Stimulated activated CD8-positive, alpha-beta memory T cell treated with anti-CD3 and anti-CD28 coated beads, Interleukin-4, amount 100 ng/mL, for 4 hours (primary cell): ENCODE results near the gene TJP2.

Source experiments
- DNase-seq, 2 donors: peaks; one replicate each; pipeline ENCODE4 v3.0.0-alpha.2; 2020; ENCODE audit warnings: low read depth in 2 of 2, low spot score in 1 of 2

The TJP2 gene

GRCh38 chr9:69173891-69174615 is at the start of gene TJP2:
TJP2 (plus strand) TSS chr9:69174277; CDS start chr9:69174373, 96 bp downstream.
- no peak for DNase-seq

DNA sequence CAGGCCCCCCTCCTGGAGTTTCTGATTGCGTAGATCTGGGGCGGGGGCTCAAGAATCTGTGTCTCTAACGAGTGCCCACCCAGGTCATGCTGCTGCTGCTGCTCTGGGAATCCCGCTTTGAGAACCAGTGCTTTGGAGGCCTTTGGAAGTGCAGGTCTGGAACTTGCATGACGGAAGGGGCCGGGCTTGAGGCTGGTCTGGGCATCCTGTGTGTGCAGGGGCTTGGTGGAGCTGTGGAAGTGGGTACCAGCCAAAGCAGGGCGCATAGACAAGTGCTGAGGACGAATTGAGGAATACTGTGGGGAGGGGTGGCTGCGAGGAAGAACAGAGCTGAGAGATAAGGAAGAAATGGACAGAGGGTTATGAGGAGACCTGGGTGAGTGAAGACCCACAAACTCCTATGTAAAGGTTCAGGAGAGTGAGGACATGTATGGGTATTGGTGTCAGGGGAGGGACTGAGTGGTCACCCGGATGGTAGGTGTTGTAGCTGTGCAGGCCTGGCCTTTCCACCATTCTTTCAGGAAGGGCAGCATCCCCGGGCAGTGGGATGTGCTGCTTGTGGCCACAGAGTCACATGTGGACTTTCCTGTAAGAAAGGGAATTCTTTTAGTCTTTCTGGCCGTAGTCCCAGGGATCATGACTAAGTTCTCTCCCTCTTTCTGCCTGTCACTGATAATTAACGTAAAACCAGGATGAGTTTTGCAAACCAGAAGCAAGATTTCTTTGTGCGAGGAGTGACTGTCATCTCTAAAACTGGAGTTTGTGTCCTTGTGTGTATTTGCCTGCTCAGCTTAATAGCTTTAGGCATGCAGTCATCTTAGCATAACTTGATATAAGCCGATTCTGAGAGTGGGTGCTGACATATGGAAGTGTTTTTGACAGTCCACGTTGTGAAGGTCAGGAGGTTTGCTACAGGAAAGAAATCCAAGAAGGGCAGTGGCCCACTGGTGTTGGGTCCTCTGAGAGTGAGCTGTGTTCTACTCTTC is 43.3 kb upstream of the TJP2 start:
- no peak for DNase-seq

- no peak for DNase-seq
Observed at GRCh38 chr9:69131682-69132081, 42.4 kb upstream of the TJP2 start.

- no peak for DNase-seq
Observed at GRCh38 chr9:69132361-69132760, 41.7 kb upstream of the TJP2 start.

DNA sequence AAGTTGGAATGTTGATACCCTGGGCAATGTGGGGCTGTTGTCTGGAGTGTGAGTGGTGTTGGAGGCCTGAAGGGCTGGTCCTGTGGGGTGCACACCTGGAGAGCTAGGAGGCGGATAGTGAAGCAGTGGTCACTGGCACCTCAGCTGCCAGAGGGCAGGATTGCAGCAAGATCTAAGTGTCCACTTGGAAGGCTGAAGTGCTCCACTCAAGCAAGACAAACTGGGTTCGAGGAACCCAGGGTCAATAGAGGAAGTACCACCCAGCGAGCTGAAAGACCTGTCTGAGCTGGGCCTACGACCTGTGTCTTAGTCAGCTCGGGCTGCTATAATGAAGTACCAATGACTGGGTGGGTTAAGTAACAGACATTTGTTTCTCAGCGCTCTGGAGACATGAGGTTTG is 39.7 kb upstream of the TJP2 start:
- no peak for DNase-seq

- no peak for DNase-seq
Observed at GRCh38 chr9:69136185-69136584, 37.9 kb upstream of the TJP2 start.

- DNase-seq, result no peak
Observed at GRCh38 chr9:69136779-69137178, 37.3 kb upstream of the TJP2 start.

- no peak for DNase-seq
Observed at GRCh38 chr9:69137311-69137710, 36.8 kb upstream of the TJP2 start.

- no peak for DNase-seq
Observed at GRCh38 chr9:69139596-69139995, 34.5 kb upstream of the TJP2 start.

- no peak for DNase-seq
Observed at GRCh38 chr9:69140123-69140735, 33.8 kb upstream of the TJP2 start.

DNA sequence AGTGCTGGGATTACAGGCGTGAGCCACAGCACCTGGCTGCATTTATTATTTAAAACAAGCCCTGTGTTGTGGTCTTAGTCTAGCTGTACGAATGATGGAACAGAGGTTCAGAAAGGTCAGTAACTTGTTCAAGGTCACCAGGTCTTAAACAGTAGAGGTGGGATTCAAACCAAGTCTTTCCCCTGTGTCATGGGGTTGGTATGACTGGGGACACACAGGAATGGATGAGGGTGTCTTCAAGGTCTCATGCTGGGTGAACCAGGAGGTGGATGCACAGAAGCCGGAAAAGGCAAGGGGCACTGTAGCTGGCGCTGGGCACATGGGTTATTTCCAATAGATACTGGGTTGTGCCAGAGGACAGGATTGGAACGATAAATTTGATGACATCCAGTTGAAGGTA is 32.2 kb upstream of the TJP2 start:
- no peak for DNase-seq

- no peak for DNase-seq
Observed at GRCh38 chr9:69143291-69143690, 30.8 kb upstream of the TJP2 start.

- DNase-seq, result no peak
Observed at GRCh38 chr9:69145144-69145715, 28.8 kb upstream of the TJP2 start.

- no peak for DNase-seq
Observed at GRCh38 chr9:69147041-69147834, 26.8 kb upstream of the TJP2 start.

GRCh38 chr9:69149321-69149807 is 24.7 kb upstream of the TJP2 start:
- no peak for DNase-seq

DNA sequence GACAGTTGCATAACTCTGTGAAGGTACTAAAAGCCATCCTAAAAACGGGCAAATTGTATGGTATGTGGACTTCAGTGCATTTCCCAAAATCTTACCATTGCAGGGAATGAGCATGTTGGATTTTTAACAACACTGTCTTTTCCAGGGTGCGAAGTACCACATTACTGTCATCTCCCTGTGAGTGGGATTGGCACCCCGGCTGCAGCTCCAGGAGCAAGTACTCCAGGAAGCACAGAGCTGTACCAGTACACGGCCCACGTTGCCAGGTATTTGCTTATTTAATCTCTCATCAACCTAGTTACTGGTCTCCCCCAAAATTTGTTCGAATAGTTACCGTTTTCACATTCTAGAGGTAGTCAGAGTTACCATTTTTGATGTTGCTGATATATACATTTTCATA is 22.6 kb upstream of the TJP2 start:
- DNase-seq, result no peak

- DNase-seq, result no peak
Observed at GRCh38 chr9:69153707-69154521, 20.2 kb upstream of the TJP2 start.

DNA sequence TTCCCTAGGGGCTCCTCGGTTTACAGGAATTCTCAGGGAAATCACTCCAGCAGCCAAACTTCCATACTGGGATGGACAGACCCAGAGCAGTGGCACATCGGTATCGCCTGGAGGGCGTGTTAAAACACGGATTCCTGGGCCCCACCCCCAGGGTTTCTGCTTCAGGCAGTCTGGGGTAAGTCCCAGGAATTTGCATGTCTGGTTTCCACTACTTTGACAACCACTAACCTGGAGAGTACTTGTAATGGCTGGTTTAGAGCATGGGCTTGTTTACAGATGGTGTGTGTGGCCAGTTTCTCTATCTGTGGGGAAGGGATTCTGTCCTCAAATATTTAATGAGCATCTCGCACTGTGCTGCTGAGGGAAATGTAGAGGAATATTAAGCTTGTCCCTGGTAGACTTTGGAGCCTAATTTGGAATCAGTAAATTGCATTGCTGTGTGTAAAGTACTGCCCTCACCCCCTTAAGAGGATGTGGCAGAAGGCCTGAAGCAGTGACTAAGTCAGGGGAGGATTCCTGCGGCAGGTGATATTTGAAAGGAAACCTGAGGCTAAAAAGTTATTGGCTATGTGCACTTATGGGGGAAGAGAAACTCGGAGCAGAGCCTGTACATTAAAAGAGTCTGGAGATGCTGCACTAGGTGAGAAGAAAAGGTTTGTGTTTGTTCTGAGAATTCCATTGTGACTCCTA is 18.6 kb upstream of the TJP2 start:
- no peak for DNase-seq
